Pons (tissue), 1 donor: ENCODE measurements around the gene MCC.

Experiments
- DNase-seq: peaks from one replicate; pipeline ENCODE4 v3.0.0-alpha.2; 2016; ENCODE audit warnings: low spot score

The MCC gene

GRCh38 chr5:113202287-113202686, 286.0 kb downstream of the MCC start:
- no peak for DNase-seq

GRCh38 chr5:113201715-113202114, 286.5 kb downstream of the MCC start:
- DNase-seq: no peak

GRCh38 chr5:113199122-113199905, 288.9 kb downstream of the MCC start:
- DNase-seq: no peak

GRCh38 chr5:113197456-113198200, 290.6 kb downstream of the MCC start:
- no peak for DNase-seq

- no peak for DNase-seq
These were observed 292.5 kb downstream of the MCC start for GRCh38 chr5:113195771-113196170.

- no peak for DNase-seq
These were observed 293.0 kb downstream of the MCC start for GRCh38 chr5:113195251-113195650.

- DNase-seq: peak; percentile 22
These were observed 293.7 kb downstream of the MCC start for GRCh38 chr5:113194591-113194990.

GRCh38 chr5:113194125-113194524, 294.1 kb downstream of the MCC start:
- no peak for DNase-seq

GRCh38 chr5:113193311-113193978, 294.8 kb downstream of the MCC start:
- no peak for DNase-seq

- DNase-seq: no peak
These were observed 295.7 kb downstream of the MCC start for GRCh38 chr5:113192541-113192940.

- DNase-seq: no peak
These were observed 297.9 kb downstream of the MCC start for GRCh38 chr5:113190347-113190746.

GRCh38 chr5:113189291-113189690, 299.0 kb downstream of the MCC start:
- no peak for DNase-seq

- no peak for DNase-seq
These were observed 299.8 kb downstream of the MCC start for GRCh38 chr5:113188436-113188835.

GRCh38 chr5:113187906-113188305, 300.3 kb downstream of the MCC start:
- DNase-seq: peak; percentile 43

GRCh38 chr5:113186061-113186460, 302.2 kb downstream of the MCC start:
- DNase-seq: no peak

GRCh38 chr5:113183694-113184093, 304.6 kb downstream of the MCC start:
- no peak for DNase-seq

- DNase-seq: no peak
These were observed 305.5 kb downstream of the MCC start for GRCh38 chr5:113182658-113183344.

- DNase-seq: no peak
These were observed 306.3 kb downstream of the MCC start for GRCh38 chr5:113181853-113182490.

GRCh38 chr5:113181409-113181808, 306.8 kb downstream of the MCC start:
- DNase-seq: no peak

- DNase-seq: no peak
These were observed 309.1 kb downstream of the MCC start for GRCh38 chr5:113179156-113179555.

- DNase-seq: no peak
These were observed 310.0 kb downstream of the MCC start for GRCh38 chr5:113178073-113178779.
